D721Med (cell line): ENCODE measurements around the gene CFAP97.
A peak's percentile ranks its signal among the peaks of the same experiment; 100 is the strongest.

Experiments used
- DNase-seq: peaks from one replicate; pipeline ENCODE4 v3.0.0; 2011; ENCODE audit warnings: low spot score; ENCODE audit not compliant: insufficient read length
- FAIRE-seq: peaks from 2 replicates; lab custom pipeline; 2011; peaks lifted over from hg19 to GRCh38; lab: Jason Lieb, UNC
- CTCF ChIP-seq: IDR thresholded peaks from 2 replicates; pipeline ENCODE4 v1.5.1; 2012; ENCODE audit warnings: mild to moderate bottlenecking, control low read depth; ENCODE audit not compliant: insufficient read depth; ENCODE audit errors: missing control alignments

CFAP97 gene

GRCh38 chr4:185138161-185138560 lies 65.6 kb downstream of the CFAP97 start:
- FAIRE-seq (no peak), DNase-seq (no peak)
- TF ChIP-seq CTCF, result no peak

DNA sequence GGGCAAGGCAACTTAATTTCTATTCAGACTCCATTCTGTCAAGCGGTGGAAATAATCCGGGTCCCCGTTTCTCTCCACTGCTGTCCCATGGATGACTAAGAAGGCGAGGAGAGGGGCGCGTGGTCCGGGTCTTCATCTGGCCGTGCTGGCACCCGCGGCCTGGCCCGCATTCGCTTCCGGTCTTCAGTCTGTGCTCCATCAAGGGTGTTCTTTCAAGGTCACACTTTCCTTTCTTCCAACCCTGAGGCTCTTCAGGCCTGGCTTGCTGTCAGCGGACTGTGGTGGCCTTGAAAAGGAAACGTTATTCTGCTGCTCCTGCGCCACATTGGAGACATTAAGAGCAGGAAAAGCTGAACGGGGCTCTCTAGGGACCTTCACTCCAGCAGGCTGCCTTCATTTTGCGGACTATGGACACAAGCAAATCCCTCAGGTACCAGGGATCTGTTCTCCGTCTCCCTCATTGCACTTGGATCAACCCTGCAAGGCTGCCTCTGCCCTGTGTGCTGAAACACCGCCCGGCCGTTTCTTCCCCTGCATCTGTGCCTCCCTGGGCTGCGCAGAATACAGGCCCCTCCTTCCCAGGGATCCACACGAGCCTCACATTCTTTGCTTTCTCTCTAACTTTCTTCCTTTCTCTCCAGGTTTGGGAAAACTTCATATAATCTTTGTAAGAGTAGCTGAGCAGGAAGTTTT lies 66.4 kb downstream of the CFAP97 start:
- TF ChIP-seq CTCF, result no peak
- no peak for DNase-seq
- no peak for FAIRE-seq

- DNase-seq, result no peak
- peak; percentile 44 for FAIRE-seq
Measured at GRCh38 chr4:185134307-185134869, 69.4 kb downstream of the CFAP97 start.

DNA sequence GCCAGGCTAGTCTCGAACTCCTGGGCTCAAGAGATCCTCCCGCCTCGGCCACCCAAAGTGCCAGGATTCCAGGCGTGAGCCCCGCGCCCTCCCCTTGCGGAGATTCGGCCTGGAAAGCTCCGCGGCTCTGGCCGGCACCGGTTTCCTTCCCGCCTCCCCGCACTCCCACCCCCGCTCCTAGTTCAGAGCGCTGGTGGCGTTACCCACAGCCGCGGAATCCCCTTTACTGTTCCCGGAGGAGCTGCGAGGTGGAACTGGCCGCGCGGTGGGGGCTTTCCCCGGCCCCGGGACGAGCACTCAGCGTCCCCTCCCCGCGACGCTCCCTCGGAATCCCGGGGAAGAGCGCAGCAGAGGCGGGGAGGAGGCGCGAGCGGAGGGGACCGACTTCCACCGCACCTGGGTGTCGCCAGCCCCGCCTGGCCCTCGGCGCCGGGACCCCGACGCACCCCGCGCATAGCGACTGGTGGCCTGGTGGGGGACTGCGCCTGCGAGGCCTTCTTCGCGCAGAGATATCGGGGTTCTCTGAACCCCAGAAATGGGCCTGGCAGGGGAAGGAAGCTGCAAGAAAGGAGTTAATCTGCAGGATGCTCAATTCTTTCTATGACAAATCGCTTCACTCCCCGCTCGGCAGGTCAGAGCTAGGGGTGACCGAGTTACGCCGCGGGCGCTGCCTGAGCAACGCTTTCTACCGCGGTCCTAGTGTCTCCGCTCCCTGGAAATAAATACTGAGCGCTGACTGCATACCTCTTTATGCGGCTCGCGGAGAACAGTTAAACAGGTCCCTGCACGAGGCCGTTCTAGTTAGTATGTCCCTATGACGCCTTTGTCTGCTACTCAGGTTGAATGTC lies 75.3 kb downstream of the CFAP97 start:
- no peak for TF ChIP-seq CTCF
- no peak for DNase-seq
- FAIRE-seq, result no peak

More at GRCh38 chr4:185134307-185134869, 69.4 kb downstream of the CFAP97 start:
- TF ChIP-seq CTCF, result peak; percentile 86

DNA sequence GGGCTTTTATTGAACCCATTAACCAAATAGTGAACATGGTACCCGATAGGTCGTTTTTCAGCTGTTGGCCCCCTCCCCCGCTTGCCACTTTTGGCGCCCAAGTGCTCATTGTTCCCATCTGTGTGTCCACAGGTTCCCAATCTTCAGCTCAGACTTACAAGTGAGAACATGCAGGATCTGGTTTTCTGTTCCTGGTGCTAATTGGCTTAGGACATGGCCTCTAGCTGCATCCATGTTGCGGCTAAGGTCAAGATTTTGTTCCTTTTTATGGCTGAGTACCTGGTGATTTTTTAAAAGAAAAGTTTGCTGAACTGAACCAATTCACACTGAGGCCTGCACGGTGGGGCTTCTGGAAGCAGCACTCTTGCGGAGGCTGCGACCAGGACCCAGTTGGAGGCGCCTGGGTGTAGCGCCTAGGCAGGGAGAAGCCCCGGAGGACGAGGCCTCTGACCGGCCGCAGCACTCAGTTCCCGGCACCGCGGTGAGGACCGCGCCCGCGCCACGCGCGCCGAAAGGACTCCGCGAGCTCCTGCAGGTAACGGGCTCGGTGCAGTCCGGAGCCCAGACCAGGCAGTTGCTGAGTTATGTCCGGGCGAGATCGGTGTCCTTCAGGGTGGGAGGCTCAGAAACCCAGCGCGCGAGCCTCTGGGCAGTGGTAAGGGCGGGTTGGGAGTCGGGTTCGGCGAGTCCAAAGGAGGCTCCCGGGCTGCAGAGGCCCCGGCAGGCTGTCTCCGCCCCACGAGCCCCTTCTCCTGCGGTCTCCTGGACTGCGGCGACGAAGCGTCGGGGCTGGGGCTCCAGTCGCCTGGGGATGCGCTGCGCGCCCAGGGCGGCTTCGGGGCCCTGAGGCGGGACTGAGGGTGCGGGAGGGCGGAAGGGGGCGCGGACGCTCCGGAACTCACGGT lies 76.5 kb downstream of the CFAP97 start:
- TF ChIP-seq CTCF, result no peak
- no peak for FAIRE-seq
- DNase-seq, result no peak

DNA sequence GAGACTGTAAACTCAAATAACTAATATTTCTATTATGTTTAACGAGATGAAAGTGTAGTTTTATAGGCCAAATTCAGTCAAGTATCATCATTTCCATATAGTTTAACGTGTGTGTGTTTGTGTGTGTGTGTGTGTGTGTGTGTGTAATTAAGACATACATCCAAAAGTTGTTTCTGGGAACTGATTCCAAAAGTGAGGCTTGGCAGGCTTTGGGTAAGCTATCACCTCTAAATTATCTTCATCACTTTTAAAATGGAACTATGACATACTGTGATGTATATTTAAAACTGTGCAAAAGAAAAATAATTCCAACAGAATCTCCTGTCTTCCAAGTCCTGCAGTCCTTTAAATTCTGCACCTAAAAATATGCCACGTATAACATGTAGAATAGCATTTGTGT lies 79.8 kb downstream of the CFAP97 start:
- DNase-seq, result no peak
- no peak for TF ChIP-seq CTCF
- no peak for FAIRE-seq
